ENCODE measurements around the gene SKAP1.
"Not testable (repeated sequence)": the region's sequence is repeated elsewhere in the genome, so short reads cannot be mapped to it uniquely, and the experiment has no call there.

The SKAP1 gene

DNA sequence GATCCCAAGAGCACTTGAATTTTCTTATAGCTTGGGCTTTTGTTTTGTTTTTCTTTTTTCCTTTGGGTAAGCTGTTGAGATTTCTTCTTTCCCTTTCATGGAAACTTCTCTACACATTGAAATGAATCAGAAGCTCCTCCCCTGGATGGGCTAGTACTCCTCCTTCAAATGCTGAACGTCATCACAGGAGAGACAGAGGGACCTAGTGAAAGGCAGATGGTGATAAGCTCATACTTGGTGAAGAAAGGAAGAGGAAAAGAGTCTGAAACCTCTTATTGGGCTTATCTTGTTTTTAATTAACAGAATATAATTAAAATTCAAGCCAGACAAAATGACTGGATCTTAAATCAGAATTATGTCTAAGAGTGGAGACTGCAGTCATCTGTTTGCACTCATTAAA lies 175.1 kb downstream of the SKAP1 start:
- H3K4me3 ChIP-seq (replicated peaks; ENCODE audit: insufficient read depth, low read length): no peak overlapping the region
- no peak for TF ChIP-seq POLR2AphosphoS5 (IDR thresholded peaks at IDR 0.05; ENCODE audit: low read depth)
- no peak for TF ChIP-seq SPI1 (IDR thresholded peaks at IDR 0.05; ENCODE audit: borderline replicate concordance, low read depth)
- TF ChIP-seq, protein P1, sequence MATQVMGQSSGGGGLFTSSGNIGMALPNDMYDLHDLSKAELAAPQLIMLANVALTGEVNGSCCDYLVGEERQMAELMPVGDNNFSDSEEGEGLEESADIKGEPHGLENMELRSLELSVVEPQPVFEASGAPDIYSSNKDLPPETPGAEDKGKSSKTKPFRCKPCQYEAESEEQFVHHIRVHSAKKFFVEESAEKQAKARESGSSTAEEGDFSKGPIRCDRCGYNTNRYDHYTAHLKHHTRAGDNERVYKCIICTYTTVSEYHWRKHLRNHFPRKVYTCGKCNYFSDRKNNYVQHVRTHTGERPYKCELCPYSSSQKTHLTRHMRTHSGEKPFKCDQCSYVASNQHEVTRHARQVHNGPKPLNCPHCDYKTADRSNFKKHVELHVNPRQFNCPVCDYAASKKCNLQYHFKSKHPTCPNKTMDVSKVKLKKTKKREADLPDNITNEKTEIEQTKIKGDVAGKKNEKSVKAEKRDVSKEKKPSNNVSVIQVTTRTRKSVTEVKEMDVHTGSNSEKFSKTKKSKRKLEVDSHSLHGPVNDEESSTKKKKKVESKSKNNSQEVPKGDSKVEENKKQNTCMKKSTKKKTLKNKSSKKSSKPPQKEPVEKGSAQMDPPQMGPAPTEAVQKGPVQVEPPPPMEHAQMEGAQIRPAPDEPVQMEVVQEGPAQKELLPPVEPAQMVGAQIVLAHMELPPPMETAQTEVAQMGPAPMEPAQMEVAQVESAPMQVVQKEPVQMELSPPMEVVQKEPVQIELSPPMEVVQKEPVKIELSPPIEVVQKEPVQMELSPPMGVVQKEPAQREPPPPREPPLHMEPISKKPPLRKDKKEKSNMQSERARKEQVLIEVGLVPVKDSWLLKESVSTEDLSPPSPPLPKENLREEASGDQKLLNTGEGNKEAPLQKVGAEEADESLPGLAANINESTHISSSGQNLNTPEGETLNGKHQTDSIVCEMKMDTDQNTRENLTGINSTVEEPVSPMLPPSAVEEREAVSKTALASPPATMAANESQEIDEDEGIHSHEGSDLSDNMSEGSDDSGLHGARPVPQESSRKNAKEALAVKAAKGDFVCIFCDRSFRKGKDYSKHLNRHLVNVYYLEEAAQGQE (IDR thresholded peaks at IDR 0.05; ENCODE audit: insufficient replicate concordance, low read depth): no peak
- TF ChIP-seq GABPA (IDR thresholded peaks at IDR 0.05; ENCODE audit: low read depth): no peak
- TF ChIP-seq, protein P2, sequence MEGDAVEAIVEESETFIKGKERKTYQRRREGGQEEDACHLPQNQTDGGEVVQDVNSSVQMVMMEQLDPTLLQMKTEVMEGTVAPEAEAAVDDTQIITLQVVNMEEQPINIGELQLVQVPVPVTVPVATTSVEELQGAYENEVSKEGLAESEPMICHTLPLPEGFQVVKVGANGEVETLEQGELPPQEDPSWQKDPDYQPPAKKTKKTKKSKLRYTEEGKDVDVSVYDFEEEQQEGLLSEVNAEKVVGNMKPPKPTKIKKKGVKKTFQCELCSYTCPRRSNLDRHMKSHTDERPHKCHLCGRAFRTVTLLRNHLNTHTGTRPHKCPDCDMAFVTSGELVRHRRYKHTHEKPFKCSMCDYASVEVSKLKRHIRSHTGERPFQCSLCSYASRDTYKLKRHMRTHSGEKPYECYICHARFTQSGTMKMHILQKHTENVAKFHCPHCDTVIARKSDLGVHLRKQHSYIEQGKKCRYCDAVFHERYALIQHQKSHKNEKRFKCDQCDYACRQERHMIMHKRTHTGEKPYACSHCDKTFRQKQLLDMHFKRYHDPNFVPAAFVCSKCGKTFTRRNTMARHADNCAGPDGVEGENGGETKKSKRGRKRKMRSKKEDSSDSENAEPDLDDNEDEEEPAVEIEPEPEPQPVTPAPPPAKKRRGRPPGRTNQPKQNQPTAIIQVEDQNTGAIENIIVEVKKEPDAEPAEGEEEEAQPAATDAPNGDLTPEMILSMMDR (IDR thresholded peaks at IDR 0.05; ENCODE audit: insufficient read depth, low read length): no peak
- H3K27me3 ChIP-seq (ENCODE audit: insufficient read depth, poor library complexity, severe bottlenecking): peaks cover 26% of the 10 kb centered on the region
- DNase-seq (ENCODE audit: low read depth in 1 of 2, low spot score in 1 of 2): no peak
- H3K27ac ChIP-seq (replicated peaks): no peak overlapping the region

DNA sequence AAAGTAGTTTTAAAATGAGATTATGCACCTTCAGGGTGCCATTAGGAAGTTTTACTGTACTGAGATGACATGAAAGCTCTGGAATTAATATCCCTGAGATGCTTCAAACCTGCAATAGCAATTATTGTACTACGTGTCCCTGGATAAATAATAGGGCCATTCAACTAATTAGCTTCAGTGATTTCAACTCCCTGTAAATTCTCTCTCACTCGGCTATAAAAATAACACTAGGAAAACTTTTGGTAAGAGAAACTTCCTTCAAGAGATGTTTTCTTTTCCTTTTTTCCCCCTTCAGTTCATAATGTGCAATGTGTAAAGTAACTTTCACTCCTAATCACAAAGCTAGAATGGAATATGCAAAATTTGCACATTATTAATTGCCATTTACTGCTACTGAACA lies 176.0 kb downstream of the SKAP1 start:
- peaks cover 26% of the 10 kb centered on the region for H3K27me3 ChIP-seq (ENCODE audit: insufficient read depth, poor library complexity, severe bottlenecking)
- no peak for DNase-seq (ENCODE audit: low read depth in 1 of 2, low spot score in 1 of 2)

DNA sequence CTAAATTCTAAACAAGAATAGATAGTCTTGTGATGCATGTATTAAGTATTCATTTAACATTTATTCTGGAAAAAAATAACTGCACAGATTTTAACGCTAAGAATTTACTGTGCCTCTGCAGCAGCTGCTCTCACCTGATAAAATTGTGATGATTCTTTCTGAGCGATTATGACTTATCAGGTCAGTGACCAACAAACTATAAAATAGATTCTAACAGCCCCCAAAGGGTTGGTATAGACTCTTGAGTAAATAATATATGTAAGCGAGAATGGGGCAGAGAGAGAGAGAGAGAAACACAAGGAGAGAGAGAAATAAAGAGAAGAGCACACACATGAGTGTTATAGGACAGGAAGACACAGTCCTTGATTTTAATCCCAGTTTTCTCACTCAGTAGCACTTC lies 178.1 kb downstream of the SKAP1 start:
- Histone ChIP-seq H3K27me3 (ENCODE audit: insufficient read depth, poor library complexity, severe bottlenecking) (peaks cover 16% of the 10 kb centered on the region), H3K27ac (replicated peaks) (no peak overlapping the region), H3K4me3 (replicated peaks; ENCODE audit: insufficient read depth, low read length) (no peak overlapping the region)
- TF ChIP-seq, protein P2 (IDR thresholded peaks at IDR 0.05; ENCODE audit: insufficient read depth, low read length): no peak
- TF ChIP-seq SPI1 (IDR thresholded peaks at IDR 0.05; ENCODE audit: borderline replicate concordance, low read depth) (no peak), POLR2AphosphoS5 (IDR thresholded peaks at IDR 0.05; ENCODE audit: low read depth) (no peak), GABPA (IDR thresholded peaks at IDR 0.05; ENCODE audit: low read depth) (no peak)
- TF ChIP-seq, protein P1 (IDR thresholded peaks at IDR 0.05; ENCODE audit: insufficient replicate concordance, low read depth): no peak
- DNase-seq (ENCODE audit: low read depth in 1 of 2, low spot score in 1 of 2): no peak

More for the DNA sequence above, 176.0 kb downstream of the SKAP1 start:
- TF ChIP-seq, protein P2 (IDR thresholded peaks at IDR 0.05; ENCODE audit: insufficient read depth, low read length): no peak
- no peak for TF ChIP-seq SPI1 (IDR thresholded peaks at IDR 0.05; ENCODE audit: borderline replicate concordance, low read depth)
- H3K27ac ChIP-seq (replicated peaks): no peak overlapping the region
- H3K4me3 ChIP-seq (replicated peaks; ENCODE audit: insufficient read depth, low read length): no peak overlapping the region

DNA sequence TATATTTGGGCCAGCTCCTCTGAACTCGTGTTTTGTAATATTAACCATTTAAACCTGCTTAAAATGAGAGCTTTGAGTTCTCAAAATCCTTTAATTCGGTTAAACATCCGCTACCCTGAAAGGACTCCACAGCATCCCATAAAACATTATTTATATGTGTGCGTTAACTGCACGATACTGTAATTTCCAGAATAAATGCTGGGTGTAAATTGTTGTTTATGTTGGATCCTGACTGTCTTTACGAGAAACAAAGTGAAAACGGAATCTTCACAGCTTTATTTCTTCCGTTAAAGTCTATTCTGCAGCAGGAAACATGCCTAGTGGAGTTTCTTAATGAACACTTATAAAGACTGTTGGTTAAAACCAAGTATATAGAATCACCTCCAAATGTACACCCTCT lies 179.1 kb downstream of the SKAP1 start:
- no peak for TF ChIP-seq SPI1 (IDR thresholded peaks at IDR 0.05; ENCODE audit: borderline replicate concordance, low read depth)
- no peak for TF ChIP-seq POLR2AphosphoS5 (IDR thresholded peaks at IDR 0.05; ENCODE audit: low read depth)
- no peak for TF ChIP-seq GABPA (IDR thresholded peaks at IDR 0.05; ENCODE audit: low read depth)
- TF ChIP-seq, protein P2 (IDR thresholded peaks at IDR 0.05; ENCODE audit: insufficient read depth, low read length): no peak
- TF ChIP-seq, protein P1 (IDR thresholded peaks at IDR 0.05; ENCODE audit: insufficient replicate concordance, low read depth): no peak
- Histone ChIP-seq H3K27me3 (ENCODE audit: insufficient read depth, poor library complexity, severe bottlenecking) (peaks cover 12% of the 10 kb centered on the region), H3K27ac (replicated peaks) (no peak overlapping the region), H3K4me3 (replicated peaks; ENCODE audit: insufficient read depth, low read length) (no peak overlapping the region)
- no peak for DNase-seq (ENCODE audit: low read depth in 1 of 2, low spot score in 1 of 2)

DNA sequence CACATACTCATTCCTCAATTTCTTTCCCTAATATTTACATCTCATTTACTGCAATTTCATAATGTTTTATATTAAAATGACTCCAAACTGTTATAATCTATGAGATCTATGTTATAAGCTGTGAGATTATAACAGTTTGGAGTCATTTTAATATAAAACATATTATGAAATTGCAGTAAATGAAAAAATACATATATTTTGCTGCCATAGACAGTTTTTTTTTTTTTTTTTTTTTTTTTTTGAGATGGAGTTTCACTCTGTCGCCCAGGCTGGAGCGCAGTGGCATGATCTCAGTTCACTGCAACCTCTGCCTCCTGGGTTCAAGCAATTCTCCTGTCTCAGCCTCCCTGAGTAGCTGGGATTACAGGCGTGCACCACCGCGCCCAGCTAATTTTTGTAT lies 180.0 kb downstream of the SKAP1 start:
- H3K27ac ChIP-seq (replicated peaks); DNase-seq (ENCODE audit: low read depth in 1 of 2, low spot score in 1 of 2); H3K27me3 ChIP-seq (ENCODE audit: insufficient read depth, poor library complexity, severe bottlenecking); H3K4me3 ChIP-seq (replicated peaks; ENCODE audit: insufficient read depth, low read length): not testable (repeated sequence)

Measured in HL-60 (cell line).